Neural cell (in vitro differentiated cells): ENCODE results near the gene RAB5A. TPM values are rescaled to one million over a fixed set of nuclear protein-coding genes. Genes with fewer than 3 reads are reported as not detected.

Experiments
- polyA plus RNA-seq: library from polyadenylated mRNA; depleted of rRNA; stranded (reverse); fragments of >200 nt; gene quantifications from 2 replicates; pipeline ENCODE4 v1.2.3, GENCODE V29; 2014
- small RNA-seq, 3 experiments: library from RNA; depleted of rRNA; stranded (forward); fragments of <200 nt; gene quantifications; one replicate each; pipeline ENCODE3, GENCODE V24; 2012

Gene RAB5A
- polyA plus RNA-seq, 1 donor from 2014 or later, result 47.2 TPM

Small RNA genes within 50 kb of the gene (small RNA-seq; reads per million reads assigned to genes)
- gene RNU4-85P (0 to 0.16 (median 0) reads per million in 3 experiments), gene RPL39P18 (0 reads per million in 3 experiments)

Other genes with a start within 250 kb of the RAB5A start
- gene EFHB, start 12.9 kb upstream of the RAB5A start, polyA plus RNA-seq, result 1.0 and 4.3 TPM in 2 replicates
- not detected in 2 replicates for gene PP2D1, start 65.2 kb downstream of the RAB5A start, polyA plus RNA-seq
- gene KAT2B, start 93.3 kb downstream of the RAB5A start, polyA plus RNA-seq, result 14.2 and 15.6 TPM in 2 replicates
- gene SGO1, start 239.1 kb downstream of the RAB5A start, polyA plus RNA-seq, result 0.71 and 0.92 TPM in 2 replicates